Measurements from ENCODE around the gene BRI3.
A peak's percentile ranks its signal among the peaks of the same experiment; 100 is the strongest.

Gene BRI3

DNA sequence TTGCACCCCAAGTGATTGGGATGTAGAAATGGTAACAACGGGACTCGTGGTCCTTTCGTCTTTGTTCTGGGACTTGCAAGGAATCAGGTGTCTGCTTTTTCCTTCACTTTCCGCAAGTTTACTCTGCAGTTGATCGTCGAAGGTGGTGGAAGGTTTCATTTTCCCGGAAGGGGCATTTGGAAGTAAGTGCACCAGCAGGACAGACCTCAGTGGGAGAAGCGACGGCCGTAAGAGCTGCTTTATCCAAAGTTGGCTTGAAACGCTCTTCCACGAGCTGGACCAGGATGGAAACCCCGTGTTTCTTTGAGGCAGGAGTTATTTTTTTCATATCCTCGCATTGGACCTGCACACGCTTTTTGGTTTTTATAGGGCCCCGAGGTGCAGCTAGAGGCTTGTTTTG is 1.2 kb downstream of the BRI3 start:
- Histone ChIP-seq H3K9ac (ENCODE audit: low read length) (peak overlapping the region; percentile 97), H3K27ac (ENCODE audit: low read depth, low read length) (peak overlapping the region; percentile 90), H3K36me3 (ENCODE audit: insufficient read depth, low read length) (no peaks in the 10 kb centered on the region), H3K4me3 (ENCODE audit: low read depth in 1 of 2, low read length in 2 of 2) (peak overlapping the region; percentile 73 to 83), H3K27me3 (ENCODE audit: control insufficient read depth in 1 of 2, insufficient read depth in 2 of 2, low read length in 2 of 2) (no peaks in the 10 kb centered on the region), H3K4me1 (ENCODE audit: insufficient read depth, low read length) (peaks cover 52% of the 10 kb centered on the region), H3K9me3 (ENCODE audit: low read length) (no peaks in the 10 kb centered on the region)

GRCh38 chr7:98283127-98283886 is 1.8 kb downstream of the BRI3 start:
- peak overlapping the region; percentile 73 to 83 for H3K4me3 ChIP-seq (ENCODE audit: low read depth in 1 of 2, low read length in 2 of 2)

DNA sequence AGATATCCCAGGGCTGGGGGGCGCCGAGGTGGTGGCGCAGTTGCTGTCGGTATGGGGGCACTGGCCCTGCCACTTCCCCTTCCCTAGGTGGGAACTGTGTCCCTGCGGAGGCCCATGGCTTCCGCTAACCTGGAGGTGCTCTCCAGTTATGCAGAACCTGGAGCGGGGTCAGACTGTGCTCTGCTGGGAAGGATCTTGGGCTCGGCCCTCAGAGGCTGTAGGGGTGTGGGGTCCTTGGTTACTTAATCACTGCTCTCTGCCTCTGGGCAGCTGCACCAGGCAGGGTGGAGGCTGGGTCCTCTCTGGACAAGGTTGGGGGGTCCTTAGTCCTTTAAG is 2.4 kb downstream of the BRI3 start:
- Histone ChIP-seq H3K27ac (ENCODE audit: low read depth, low read length) (peak overlapping the region; percentile 72), H3K4me3 (ENCODE audit: low read depth in 1 of 2, low read length in 2 of 2) (peak overlapping the region; percentile 33 to 73), H3K36me3 (ENCODE audit: insufficient read depth, low read length) (peaks cover 3% of the 10 kb centered on the region), H3K9ac (ENCODE audit: low read length) (no peak overlapping the region), H3K9me3 (ENCODE audit: low read length) (no peaks in the 10 kb centered on the region), H3K27me3 (ENCODE audit: control insufficient read depth in 1 of 2, insufficient read depth in 2 of 2, low read length in 2 of 2) (no peaks in the 10 kb centered on the region), H3K4me1 (ENCODE audit: insufficient read depth, low read length) (peaks cover 59% of the 10 kb centered on the region)

More at GRCh38 chr7:98283127-98283886, 1.8 kb downstream of the BRI3 start:
- no peaks in the 10 kb centered on the region for H3K9me3 ChIP-seq (ENCODE audit: low read length)
- H3K9ac ChIP-seq (ENCODE audit: low read length): peak overlapping the region; percentile 97
- H3K4me1 ChIP-seq (ENCODE audit: insufficient read depth, low read length): peaks cover 55% of the 10 kb centered on the region
- peaks cover 3% of the 10 kb centered on the region for H3K36me3 ChIP-seq (ENCODE audit: insufficient read depth, low read length)
- peak overlapping the region; percentile 90 for H3K27ac ChIP-seq (ENCODE audit: low read depth, low read length)
- H3K27me3 ChIP-seq (ENCODE audit: control insufficient read depth in 1 of 2, insufficient read depth in 2 of 2, low read length in 2 of 2): no peaks in the 10 kb centered on the region

- H3K27ac ChIP-seq (ENCODE audit: low read depth, low read length): peak overlapping the region; percentile 72
Observed at GRCh38 chr7:98284335-98285036, 3.0 kb downstream of the BRI3 start.

GRCh38 chr7:98285157-98286092 is 3.9 kb downstream of the BRI3 start:
- Histone ChIP-seq H3K9me3 (ENCODE audit: low read length) (no peaks in the 10 kb centered on the region), H3K27me3 (ENCODE audit: control insufficient read depth in 1 of 2, insufficient read depth in 2 of 2, low read length in 2 of 2) (no peaks in the 10 kb centered on the region), H3K4me3 (ENCODE audit: low read depth in 1 of 2, low read length in 2 of 2) (peak overlapping the region; percentile 15 to 73), H3K9ac (ENCODE audit: low read length) (peak overlapping the region; percentile 9), H3K4me1 (ENCODE audit: insufficient read depth, low read length) (peaks cover 69% of the 10 kb centered on the region), H3K36me3 (ENCODE audit: insufficient read depth, low read length) (peaks cover 3% of the 10 kb centered on the region), H3K27ac (ENCODE audit: low read depth, low read length) (peak overlapping the region; percentile 70)

More at GRCh38 chr7:98284335-98285036, 3.0 kb downstream of the BRI3 start:
- Histone ChIP-seq H3K36me3 (ENCODE audit: insufficient read depth, low read length) (peaks cover 3% of the 10 kb centered on the region), H3K9ac (ENCODE audit: low read length) (no peak overlapping the region), H3K9me3 (ENCODE audit: low read length) (no peaks in the 10 kb centered on the region), H3K27me3 (ENCODE audit: control insufficient read depth in 1 of 2, insufficient read depth in 2 of 2, low read length in 2 of 2) (no peaks in the 10 kb centered on the region), H3K4me1 (ENCODE audit: insufficient read depth, low read length) (peaks cover 65% of the 10 kb centered on the region), H3K4me3 (ENCODE audit: low read depth in 1 of 2, low read length in 2 of 2) (peak overlapping the region; percentile 33 to 73)

DNA sequence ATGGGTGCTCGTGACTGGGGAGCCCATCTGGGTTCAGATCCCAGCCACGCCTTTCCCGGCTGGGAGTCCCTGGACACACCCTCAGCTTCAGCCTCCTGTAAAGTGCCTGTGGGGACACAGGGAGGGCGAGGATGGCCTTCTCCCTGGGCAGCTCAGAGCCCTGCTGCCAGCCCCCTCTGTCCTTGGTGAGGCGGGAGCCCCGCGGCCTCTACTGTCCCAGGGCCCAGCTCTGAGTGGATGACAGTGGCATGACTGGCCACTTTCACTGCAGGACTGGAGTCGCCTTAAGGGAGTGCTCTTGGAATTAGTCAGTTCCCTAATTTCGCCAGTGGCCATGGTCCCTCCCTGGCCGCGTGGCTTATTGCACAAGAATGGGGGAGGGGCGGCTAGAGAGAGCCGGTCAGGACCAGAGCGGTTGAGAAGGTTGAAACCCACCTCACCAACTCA is 4.6 kb downstream of the BRI3 start:
- Histone ChIP-seq H3K36me3 (ENCODE audit: insufficient read depth, low read length) (peaks cover 3% of the 10 kb centered on the region), H3K9me3 (ENCODE audit: low read length) (no peaks in the 10 kb centered on the region), H3K27me3 (ENCODE audit: control insufficient read depth in 1 of 2, insufficient read depth in 2 of 2, low read length in 2 of 2) (no peaks in the 10 kb centered on the region), H3K4me3 (ENCODE audit: low read depth in 1 of 2, low read length in 2 of 2) (peak overlapping the region; percentile 11 to 73), H3K9ac (ENCODE audit: low read length) (no peak overlapping the region), H3K4me1 (ENCODE audit: insufficient read depth, low read length) (peaks cover 69% of the 10 kb centered on the region), H3K27ac (ENCODE audit: low read depth, low read length) (peak overlapping the region; percentile 70)

GRCh38 chr7:98286701-98287485 is 5.4 kb downstream of the BRI3 start:
- Histone ChIP-seq H3K9ac (ENCODE audit: low read length) (no peak overlapping the region), H3K4me3 (ENCODE audit: low read depth in 1 of 2, low read length in 2 of 2) (peak overlapping the region in 1 of 2 donors; percentile 73), H3K27me3 (ENCODE audit: control insufficient read depth in 1 of 2, insufficient read depth in 2 of 2, low read length in 2 of 2) (no peaks in the 10 kb centered on the region), H3K36me3 (ENCODE audit: insufficient read depth, low read length) (peaks cover 8% of the 10 kb centered on the region), H3K9me3 (ENCODE audit: low read length) (no peaks in the 10 kb centered on the region), H3K27ac (ENCODE audit: low read depth, low read length) (no peak overlapping the region), H3K4me1 (ENCODE audit: insufficient read depth, low read length) (peaks cover 69% of the 10 kb centered on the region)

- no peak overlapping the region for H3K4me3 ChIP-seq (ENCODE audit: low read depth in 1 of 2, low read length in 2 of 2)
- H3K9ac ChIP-seq (ENCODE audit: low read length): no peak overlapping the region
- H3K9me3 ChIP-seq (ENCODE audit: low read length): no peaks in the 10 kb centered on the region
- H3K27me3 ChIP-seq (ENCODE audit: control insufficient read depth in 1 of 2, insufficient read depth in 2 of 2, low read length in 2 of 2): no peaks in the 10 kb centered on the region
- H3K27ac ChIP-seq (ENCODE audit: low read depth, low read length): no peak overlapping the region
- peaks cover 15% of the 10 kb centered on the region for H3K36me3 ChIP-seq (ENCODE audit: insufficient read depth, low read length)
- H3K4me1 ChIP-seq (ENCODE audit: insufficient read depth, low read length): peaks cover 69% of the 10 kb centered on the region
Observed at GRCh38 chr7:98287486-98287959, 6.0 kb downstream of the BRI3 start.

GRCh38 chr7:98288064-98288823 is 6.8 kb downstream of the BRI3 start:
- no peak overlapping the region for H3K9ac ChIP-seq (ENCODE audit: low read length)
- H3K4me1 ChIP-seq (ENCODE audit: insufficient read depth, low read length): peaks cover 62% of the 10 kb centered on the region
- no peaks in the 10 kb centered on the region for H3K27me3 ChIP-seq (ENCODE audit: control insufficient read depth in 1 of 2, insufficient read depth in 2 of 2, low read length in 2 of 2)
- peaks cover 22% of the 10 kb centered on the region for H3K36me3 ChIP-seq (ENCODE audit: insufficient read depth, low read length)
- H3K4me3 ChIP-seq (ENCODE audit: low read depth in 1 of 2, low read length in 2 of 2): no peak overlapping the region
- no peaks in the 10 kb centered on the region for H3K9me3 ChIP-seq (ENCODE audit: low read length)
- H3K27ac ChIP-seq (ENCODE audit: low read depth, low read length): no peak overlapping the region

GRCh38 chr7:98289333-98289875 is 7.9 kb downstream of the BRI3 start:
- no peaks in the 10 kb centered on the region for H3K9me3 ChIP-seq (ENCODE audit: low read length)
- H3K4me3 ChIP-seq (ENCODE audit: low read depth in 1 of 2, low read length in 2 of 2): no peak overlapping the region
- H3K4me1 ChIP-seq (ENCODE audit: insufficient read depth, low read length): peaks cover 50% of the 10 kb centered on the region
- H3K27me3 ChIP-seq (ENCODE audit: control insufficient read depth in 1 of 2, insufficient read depth in 2 of 2, low read length in 2 of 2): no peaks in the 10 kb centered on the region
- no peak overlapping the region for H3K27ac ChIP-seq (ENCODE audit: low read depth, low read length)
- H3K9ac ChIP-seq (ENCODE audit: low read length): no peak overlapping the region
- peaks cover 33% of the 10 kb centered on the region for H3K36me3 ChIP-seq (ENCODE audit: insufficient read depth, low read length)

Data from muscle layer of colon (tissue), 2 donors.